SK-N-SH treated with all-trans-retinoic acid at 6 μM for 48 hours (cell line): ENCODE results near the gene INMT.

Source experiments
- BACH2 ChIP-seq: fragments of 250-450 bp; sonication (Bioruptor Pico); IDR thresholded peaks from 2 replicates; pipeline ENCODE4 v1.9.0; 2021; ENCODE audit warnings: mild to moderate bottlenecking, borderline replicate concordance
- CSRNP3 ChIP-seq: fragments of 250-450 bp; sonication (Bioruptor Pico); IDR thresholded peaks from 2 replicates; pipeline ENCODE4 v1.5.1; 2021; ENCODE audit warnings: mild to moderate bottlenecking, moderate library complexity
- ESRRG ChIP-seq: fragments of 250-450 bp; sonication (Bioruptor Pico); IDR thresholded peaks from 2 replicates; pipeline ENCODE4 v1.6.1; 2021; ENCODE audit warnings: mild to moderate bottlenecking
- GLIS3 ChIP-seq: fragments of 250-450 bp; sonication (Bioruptor Pico); IDR thresholded peaks from 2 replicates; pipeline ENCODE4 v1.5.0; 2020; ENCODE audit warnings: mild to moderate bottlenecking, moderate library complexity
- PPARA ChIP-seq: fragments of 250-450 bp; sonication (Bioruptor Pico); IDR thresholded peaks from 2 replicates; pipeline ENCODE4 v1.5.0; 2020; ENCODE audit warnings: mild to moderate bottlenecking, borderline replicate concordance
- RARB ChIP-seq: fragments of 250-450 bp; sonication (Bioruptor Pico); IDR thresholded peaks from 2 replicates; pipeline ENCODE4 v1.8.0; 2021; ENCODE audit warnings: mild to moderate bottlenecking, moderate library complexity
- SNAI2 ChIP-seq: fragments of 250-450 bp; sonication (Bioruptor Pico); IDR thresholded peaks from 2 replicates; pipeline ENCODE4 v1.5.0; 2020; ENCODE audit warnings: mild to moderate bottlenecking, moderate library complexity
- TCF4 ChIP-seq: fragments of 250-450 bp; sonication (Bioruptor Pico); IDR thresholded peaks from 2 replicates; pipeline ENCODE4 v1.8.0; 2021; ENCODE audit warnings: mild to moderate bottlenecking, moderate library complexity, borderline replicate concordance
- ZC3H10 ChIP-seq: fragments of 250-450 bp; sonication (Bioruptor Pico); IDR thresholded peaks from 2 replicates; pipeline ENCODE4 v1.5.1; 2021; ENCODE audit warnings: mild to moderate bottlenecking, moderate library complexity
- ZNF70 ChIP-seq: fragments of 450-650 bp; formaldehyde crosslinking; IDR thresholded peaks from 2 replicates; pipeline ENCODE4 v1.5.0; 2020; ENCODE audit warnings: mild to moderate bottlenecking, moderate library complexity

GRCh38 chr7:30702200-30702599, 49.7 kb upstream of the INMT start:
- TF ChIP-seq BACH2 (CRISPR knock-in tag) (no peak), ZNF70 (CRISPR knock-in tag) (no peak), PPARA (CRISPR knock-in tag) (no peak), CSRNP3 (CRISPR knock-in tag) (no peak), SNAI2 (CRISPR knock-in tag) (no peak), TCF4 (CRISPR knock-in tag) (no peak), GLIS3 (CRISPR knock-in tag) (no peak), RARB (CRISPR knock-in tag) (no peak), ESRRG (no peak), ZC3H10 (CRISPR knock-in tag) (no peak)
